Stimulated activated CD4-positive, alpha-beta T cell treated with anti-CD3 and anti-CD28 coated beads, Interleukin-15, amount 100 ng/mL, for 48 hours (primary cell): ENCODE measurements around the gene FBXO34.
"Not testable (repeated sequence)": the region's sequence is repeated elsewhere in the genome, so short reads cannot be mapped to it uniquely, and the experiment has no call there.

Source experiments
- DNase-seq, 2 donors: peaks; one replicate each; pipeline ENCODE4 v3.0.0-alpha.2; 2020; ENCODE audit warnings: low read depth in 2 of 2

Gene FBXO34

DNA sequence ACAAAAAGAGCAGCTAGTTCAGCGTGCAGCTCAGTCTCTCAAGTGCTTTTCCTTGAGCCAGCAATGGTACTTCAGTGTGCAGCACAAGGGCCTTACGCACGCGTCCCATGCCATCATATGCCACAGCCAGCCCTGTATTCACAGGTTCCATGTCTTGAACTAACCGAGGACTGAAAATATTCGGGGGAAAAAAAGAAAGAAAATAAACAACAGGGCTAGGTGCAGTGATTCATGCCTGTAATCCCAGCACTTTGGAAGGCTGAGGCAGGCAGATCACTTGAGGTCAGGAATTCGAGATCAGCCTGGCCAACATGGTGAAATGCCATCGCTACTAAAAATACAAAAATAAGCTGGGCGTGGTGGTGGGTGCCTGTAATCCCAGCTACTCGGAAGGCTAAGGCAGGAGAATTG lies 111.8 kb downstream of the FBXO34 start:
- not testable (repeated sequence) for DNase-seq

DNA sequence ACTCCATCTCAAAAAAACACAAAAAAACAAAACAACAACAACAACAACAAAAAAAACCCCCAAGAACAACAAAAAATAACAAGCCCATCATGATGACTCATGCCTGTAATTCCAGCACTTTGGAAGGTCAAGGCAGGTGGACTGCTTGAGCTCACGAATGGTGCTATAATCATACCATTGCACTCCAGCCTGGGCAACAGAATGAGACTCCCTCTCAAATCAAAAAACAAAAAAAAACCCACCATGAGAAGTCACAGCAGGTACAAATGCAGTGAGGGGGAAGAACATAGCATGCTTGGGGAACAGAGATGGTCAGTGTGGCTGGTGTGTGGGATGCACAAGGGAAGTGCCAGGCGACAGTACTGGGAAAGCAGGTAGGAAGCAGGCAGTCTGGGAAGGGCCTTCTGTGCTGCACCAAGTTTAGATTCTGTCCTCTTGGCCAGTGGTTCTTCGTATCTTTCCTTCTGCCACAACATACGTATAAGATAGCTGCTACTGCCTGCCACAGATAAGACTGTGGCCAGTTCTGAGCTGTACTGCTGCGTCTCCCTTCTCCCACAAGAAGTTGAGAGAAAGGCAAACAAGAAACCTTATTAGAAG lies 112.4 kb downstream of the FBXO34 start:
- no peak for DNase-seq

- DNase-seq: no peak
Observed at GRCh38 chr14:55384536-55384935, 113.3 kb downstream of the FBXO34 start.

DNA sequence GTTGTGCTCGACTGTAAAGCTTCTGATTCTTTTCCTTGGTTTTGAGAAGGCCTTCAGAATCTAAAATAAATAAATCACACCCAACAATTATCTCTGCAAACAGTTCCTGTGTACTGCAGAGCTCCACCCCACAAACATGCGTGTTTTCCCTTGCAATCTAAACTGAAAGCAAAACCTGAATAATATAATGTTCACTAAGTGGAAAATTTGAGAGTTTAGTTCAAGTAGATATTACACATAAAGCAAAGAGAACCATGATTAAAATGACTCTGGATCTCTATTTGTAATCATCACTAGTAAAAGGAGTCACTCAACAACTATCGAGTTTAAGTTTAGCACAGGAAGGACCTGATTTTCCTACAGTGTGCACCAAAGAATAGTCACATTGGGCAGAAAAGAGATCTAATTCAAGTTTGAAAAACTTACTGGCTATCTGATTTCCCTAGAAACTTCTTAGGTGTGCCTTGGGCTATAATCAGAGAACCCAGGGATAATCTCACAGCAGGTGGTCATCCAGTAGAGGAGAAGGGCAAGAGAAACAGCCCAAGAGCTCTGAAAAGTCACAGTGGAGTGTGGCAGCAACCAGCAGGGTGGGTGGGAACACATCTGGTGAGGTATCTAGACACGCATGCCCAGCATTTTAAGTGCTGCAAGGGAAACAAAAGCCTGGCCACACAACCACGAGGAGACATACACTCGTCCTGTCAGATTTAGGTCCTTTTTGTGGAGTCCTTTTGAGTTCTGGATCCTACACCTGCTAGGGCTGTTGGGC lies 115.0 kb downstream of the FBXO34 start:
- DNase-seq: peak in 1 of 2 donors; percentile 15

- DNase-seq: no peak
Observed at GRCh38 chr14:55387121-55387520, 115.9 kb downstream of the FBXO34 start.

DNA sequence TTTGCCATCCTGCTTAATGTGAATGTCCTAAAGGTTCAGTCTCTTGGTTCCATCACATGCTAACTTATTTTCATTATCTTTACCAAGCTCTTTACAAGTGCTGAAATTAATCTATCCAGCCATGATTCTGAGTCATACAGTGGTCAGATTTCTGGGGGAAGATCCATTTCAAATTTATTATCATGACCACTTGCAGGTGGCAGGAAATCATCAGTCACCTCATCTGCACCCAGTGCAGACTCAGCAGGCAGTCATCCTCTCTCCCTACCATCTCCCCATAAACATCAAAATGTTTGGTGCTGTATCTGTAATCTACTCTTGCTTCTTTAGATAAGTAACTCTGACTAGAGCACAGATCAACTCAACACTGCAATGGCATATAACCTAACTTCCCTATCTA lies 116.9 kb downstream of the FBXO34 start:
- no peak for DNase-seq

- DNase-seq: no peak
Observed at GRCh38 chr14:55389330-55389729, 118.1 kb downstream of the FBXO34 start.

GRCh38 chr14:55398679-55399078 lies 127.5 kb downstream of the FBXO34 start:
- no peak for DNase-seq

GRCh38 chr14:55399183-55399582 lies 128.0 kb downstream of the FBXO34 start:
- no peak for DNase-seq

- DNase-seq: no peak
Observed at GRCh38 chr14:55399852-55400251, 128.6 kb downstream of the FBXO34 start.

DNA sequence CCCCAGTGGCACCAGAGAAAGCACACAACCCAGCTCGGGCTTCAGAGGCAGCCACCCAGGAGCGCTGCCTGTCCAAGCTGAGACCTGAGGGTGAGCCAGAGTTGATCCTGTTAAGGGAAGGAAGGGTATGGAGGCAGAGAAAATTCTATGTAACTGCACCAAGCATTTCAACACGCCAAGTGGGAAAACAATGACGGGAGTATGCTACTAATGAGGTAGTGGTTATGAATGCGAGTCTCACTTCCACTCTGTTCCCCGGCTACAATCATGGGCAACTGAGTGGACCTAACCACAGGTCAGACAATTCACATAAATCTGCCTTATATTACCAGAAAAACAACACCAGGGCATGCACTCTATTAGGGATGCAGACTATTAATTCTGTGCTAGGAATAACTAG lies 130.5 kb downstream of the FBXO34 start:
- no peak for DNase-seq
